Fibroblast of lung (primary cell): ENCODE data around the gene CERK. TPM values are rescaled to one million over a fixed set of nuclear protein-coding genes. Genes with fewer than 3 reads are reported as not detected.
A peak's percentile ranks its signal among the peaks of the same experiment; 100 is the strongest.

Experiments used
- DNase-seq, 2 donors: peaks; one replicate each; pipeline versions ENCODE4 v3.0.0 to v3.0.0-alpha.2; 2010; ENCODE audit warnings: low read depth in 2 of 2
- H2AFZ ChIP-seq: 2 replicates; pipeline ENCODE4 v1.5.1; 2012; ENCODE audit warnings: low read length, control low read depth, inconsistent platforms
- H3K27ac ChIP-seq: 2 replicates; pipeline ENCODE4 v1.5.1; 2011; ENCODE audit warnings: low read length, control low read depth; ENCODE audit not compliant: insufficient read depth
- H3K27me3 ChIP-seq: 2 replicates; pipeline ENCODE4 v1.5.1; 2011; ENCODE audit warnings: mild to moderate bottlenecking, low read length; ENCODE audit not compliant: control insufficient read depth, insufficient read depth
- H3K36me3 ChIP-seq: 2 replicates; pipeline ENCODE4 v1.5.1; 2011; ENCODE audit warnings: low read length; ENCODE audit not compliant: control insufficient read depth, insufficient read depth
- H3K4me1 ChIP-seq: 2 replicates; pipeline ENCODE4 v1.5.1; 2011; ENCODE audit warnings: low read length; ENCODE audit not compliant: control insufficient read depth, insufficient read depth; ENCODE audit errors: extremely low read depth
- H3K4me2 ChIP-seq: 2 replicates; pipeline ENCODE4 v1.5.1; 2011; ENCODE audit warnings: low read length, control low read depth; ENCODE audit not compliant: insufficient read depth; ENCODE audit errors: extremely low read depth
- H3K4me3 ChIP-seq, 4 experiments: fragments of 200-600 bp in 1 of 4; sonication (generic) in 1 of 4; replicated peaks in 1 of 4; 2 replicates each; pipeline ENCODE4 v1.5.1; 2011 to 2016; ENCODE audit warnings: low read length in 4 of 4, low read depth in 3 of 4, mild to moderate bottlenecking in 3 of 4, control low read depth in 2 of 4, inconsistent platforms in 1 of 4, mixed read lengths in 1 of 4; ENCODE audit not compliant: insufficient read depth in 1 of 4; ENCODE audit errors: control extremely low read depth in 1 of 4
- H3K79me2 ChIP-seq: 2 replicates; pipeline ENCODE4 v1.5.1; 2012; ENCODE audit warnings: mild to moderate bottlenecking, low read length, inconsistent platforms; ENCODE audit not compliant: control insufficient read depth, insufficient read depth
- H3K9ac ChIP-seq: 2 replicates; pipeline ENCODE4 v1.5.1; 2011; ENCODE audit warnings: mild to moderate bottlenecking, low read length, control low read depth; ENCODE audit not compliant: insufficient read depth
- H3K9me3 ChIP-seq: 2 replicates; pipeline ENCODE4 v1.5.1; 2012; ENCODE audit warnings: low read depth, low read length; ENCODE audit not compliant: control insufficient read depth, insufficient read depth
- H4K20me1 ChIP-seq: 2 replicates; pipeline ENCODE4 v1.5.1; 2011; ENCODE audit warnings: low read length; ENCODE audit not compliant: control insufficient read depth, insufficient read depth; ENCODE audit errors: extremely low read depth
- CTCF ChIP-seq, 2 donors: IDR thresholded peaks in 1 of 2; conservative IDR thresholded peaks in 1 of 2; 1 replicate in 1 of 2; 2 replicates in 1 of 2; pipeline ENCODE4 v1.5.1; 2011 to 2012; ENCODE audit warnings: low read length in 2 of 2, control low read depth in 1 of 2, inconsistent platforms in 1 of 2, low read depth in 1 of 2, mild to moderate bottlenecking in 1 of 2
- EZH2 ChIP-seq: IDR thresholded peaks from 2 replicates; pipeline ENCODE4 v1.5.1; 2012; ENCODE audit warnings: low read length, control low read depth, mild to moderate bottlenecking; ENCODE audit errors: missing control alignments
- polyA plus RNA-seq, 2 donors: library from polyadenylated mRNA; depleted of rRNA in 1 of 2; stranded (reverse) in 1 of 2; unstranded in 1 of 2; fragments of >200 nt; gene quantifications; 2 replicates each; pipeline ENCODE4 v1.2.1, GENCODE V29; 2011 to 2012; ENCODE audit warnings: missing spikeins in 1 of 2
- total RNA-seq: library from RNA; depleted of rRNA; stranded (reverse); fragments of >200 nt; gene quantifications from 2 replicates; pipeline ENCODE4 v1.2.1, GENCODE V29; 2014

Gene CERK
- total and polyA plus RNA-seq, 2 donors (not counting 1 experiment from before 2014, with no cell fraction given), result 19.5 to 24.9 TPM

- Histone ChIP-seq H2AFZ (no peak overlapping the region), H4K20me1 (no peaks in the 10 kb centered on the region), H3K9me3 (no peaks in the 10 kb centered on the region), H3K4me1 (peaks cover 4% of the 10 kb centered on the region), H3K36me3 (no peaks in the 10 kb centered on the region), H3K4me3 (no peak overlapping the region), H3K79me2 (no peaks in the 10 kb centered on the region), H3K27ac (no peak overlapping the region), H3K4me2 (no peak overlapping the region), H3K27me3 (no peaks in the 10 kb centered on the region), H3K9ac (no peak overlapping the region)
- no peak for TF ChIP-seq CTCF (conservative IDR thresholded peaks at IDR 0.05 in 1 of 2, IDR thresholded peaks at IDR 0.05 in 1 of 2; ENCODE audit: low read depth in 1 of 2, low read length in 2 of 2)
- DNase-seq, result no peak
Measured at GRCh38 chr22:46654426-46654825, 83.6 kb downstream of the CERK start.

DNA sequence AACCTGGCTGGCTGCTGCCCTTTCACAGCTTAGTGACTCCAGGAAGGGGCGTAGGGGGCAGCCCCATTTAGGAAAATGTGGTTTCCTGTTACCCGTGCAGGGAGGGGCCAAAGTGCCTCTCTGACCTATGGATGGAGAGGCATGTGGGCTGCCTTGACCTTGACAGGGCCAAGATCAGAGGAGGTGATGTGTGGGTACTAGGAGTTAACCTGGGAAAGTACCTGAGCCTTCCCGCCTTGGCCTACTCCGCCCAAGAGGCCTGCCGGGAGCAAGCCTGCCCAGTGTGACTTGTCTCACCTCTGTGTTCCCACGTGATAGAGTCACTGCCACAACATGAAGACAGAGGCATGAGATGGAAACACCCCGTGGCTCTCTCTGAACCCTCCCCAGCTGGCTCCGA, 84.5 kb downstream of the CERK start:
- no peak overlapping the region for H3K9ac ChIP-seq
- no peaks in the 10 kb centered on the region for H3K79me2 ChIP-seq
- no peak overlapping the region for H3K4me3 ChIP-seq
- DNase-seq, result no peak
- H3K27ac ChIP-seq, result no peak overlapping the region
- no peaks in the 10 kb centered on the region for H3K36me3 ChIP-seq
- no peak for TF ChIP-seq CTCF (conservative IDR thresholded peaks at IDR 0.05 in 1 of 2, IDR thresholded peaks at IDR 0.05 in 1 of 2; ENCODE audit: low read depth in 1 of 2, low read length in 2 of 2)
- no peak for TF ChIP-seq EZH2
- no peaks in the 10 kb centered on the region for H4K20me1 ChIP-seq
- H3K4me1 ChIP-seq, result peaks cover 5% of the 10 kb centered on the region
- H3K27me3 ChIP-seq, result no peaks in the 10 kb centered on the region
- H3K4me2 ChIP-seq, result no peak overlapping the region
- no peaks in the 10 kb centered on the region for H3K9me3 ChIP-seq
- H2AFZ ChIP-seq, result no peak overlapping the region

DNA sequence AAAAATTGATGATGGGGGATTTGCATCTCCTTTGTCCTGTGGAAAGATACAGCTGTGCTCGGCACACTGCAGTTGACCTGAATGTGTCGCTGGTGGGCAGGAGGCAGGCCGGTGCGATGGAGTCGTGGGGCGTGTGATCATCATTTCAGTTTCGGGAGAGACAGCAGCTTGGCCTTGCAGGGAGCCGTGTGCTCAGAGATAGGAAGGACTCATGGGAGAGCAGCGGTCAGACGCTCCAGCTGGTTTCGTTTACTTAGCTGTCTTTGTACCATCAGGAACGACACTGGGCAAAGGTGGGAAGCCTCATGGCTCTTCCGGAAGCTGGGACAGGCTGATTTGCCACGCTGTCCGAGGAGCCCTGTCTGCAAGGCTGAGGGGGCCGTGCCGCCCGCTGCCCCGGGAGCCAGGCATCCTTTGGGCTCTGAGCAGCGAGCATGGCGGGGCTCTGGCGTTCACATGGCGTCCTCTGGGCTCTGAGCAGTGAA, 85.2 kb downstream of the CERK start:
- DNase-seq, result peak; percentile 25 to 64
- peaks cover 5% of the 10 kb centered on the region for H3K4me1 ChIP-seq
- H3K36me3 ChIP-seq, result no peaks in the 10 kb centered on the region
- no peak overlapping the region for H3K4me2 ChIP-seq
- no peaks in the 10 kb centered on the region for H3K9me3 ChIP-seq
- no peak overlapping the region for H2AFZ ChIP-seq
- H4K20me1 ChIP-seq, result no peaks in the 10 kb centered on the region
- no peaks in the 10 kb centered on the region for H3K79me2 ChIP-seq
- no peaks in the 10 kb centered on the region for H3K27me3 ChIP-seq
- no peak overlapping the region for H3K27ac ChIP-seq
- H3K4me3 ChIP-seq, result no peak overlapping the region
- TF ChIP-seq CTCF (conservative IDR thresholded peaks at IDR 0.05 in 1 of 2, IDR thresholded peaks at IDR 0.05 in 1 of 2; ENCODE audit: low read depth in 1 of 2, low read length in 2 of 2), result peak in 1 of 2 donors; percentile 5
- no peak for TF ChIP-seq EZH2
- peak overlapping the region; percentile 54 for H3K9ac ChIP-seq
